HEK293T (cell line): Measurements from ENCODE around the gene SP100.

Experiments
- CTCF ChIA-PET: fragments of 350-600 bp; formaldehyde crosslinking; extraction: SDS; loops from one replicate; lab custom pipeline; 2021; ENCODE audit warnings: antibody characterized with exemption, inconsistent platforms; lab: Yijun Ruan, JAX
- POLR2A ChIA-PET: fragments of 350-600 bp; formaldehyde crosslinking; extraction: SDS; loops from one replicate; lab custom pipeline; 2020; ENCODE audit warnings: antibody characterized with exemption, inconsistent platforms; lab: Yijun Ruan, JAX
- DNase-seq: peaks from one replicate; pipeline ENCODE4 v3.0.0; 2012; ENCODE audit warnings: mixed read lengths; ENCODE audit errors: extremely low spot score
- ARNT ChIP-seq: fragments of 450-650 bp; IDR thresholded peaks from 2 replicates; pipeline ENCODE4 v1.6.1; 2017; ENCODE audit warnings: mild to moderate bottlenecking
- BHLHE40 ChIP-seq: fragments of 450-650 bp; IDR thresholded peaks from 2 replicates; pipeline ENCODE4 v1.6.1; 2016; ENCODE audit warnings: mild to moderate bottlenecking, moderate library complexity, borderline replicate concordance
- CTBP1 ChIP-seq: fragments of 450-650 bp; IDR thresholded peaks from 2 replicates; pipeline ENCODE4 v1.6.1; 2016; ENCODE audit warnings: borderline replicate concordance
- ELF4 ChIP-seq: fragments of 450-650 bp; IDR thresholded peaks from 2 replicates; pipeline ENCODE4 v1.6.1; 2017; ENCODE audit warnings: antibody characterized with exemption
- FOXA1 ChIP-seq: fragments of 450-650 bp; IDR thresholded peaks from 2 replicates; pipeline ENCODE4 v1.6.1; 2016; ENCODE audit warnings: mild to moderate bottlenecking
- FOXK2 ChIP-seq: fragments of 450-650 bp; IDR thresholded peaks from 2 replicates; pipeline ENCODE4 v1.6.1; 2016; ENCODE audit warnings: mild to moderate bottlenecking
- FOXM1 ChIP-seq: fragments of 450-650 bp; IDR thresholded peaks from 2 replicates; pipeline ENCODE4 v1.6.1; 2017; ENCODE audit warnings: mild to moderate bottlenecking, borderline replicate concordance
- HDGF ChIP-seq: fragments of 450-650 bp; IDR thresholded peaks from 2 replicates; pipeline ENCODE4 v1.6.1; 2017; ENCODE audit warnings: antibody characterized with exemption, borderline replicate concordance
- L3MBTL2 ChIP-seq: fragments of 450-650 bp; conservative IDR thresholded peaks from 2 replicates; pipeline ENCODE4 v1.6.1; 2016; ENCODE audit warnings: mild to moderate bottlenecking
- LEF1 ChIP-seq: fragments of 450-650 bp; IDR thresholded peaks from 2 replicates; pipeline ENCODE4 v1.6.1; 2017; ENCODE audit warnings: mild to moderate bottlenecking, borderline replicate concordance
- NFRKB ChIP-seq: fragments of 450-650 bp; IDR thresholded peaks from 2 replicates; pipeline ENCODE4 v1.6.1; 2016; ENCODE audit warnings: mild to moderate bottlenecking, moderate library complexity
- SP1 ChIP-seq: fragments of 450-650 bp; IDR thresholded peaks from 2 replicates; pipeline ENCODE4 v1.6.1; 2017
- SUZ12 ChIP-seq: fragments of 450-650 bp; IDR thresholded peaks from 2 replicates; pipeline ENCODE4 v1.6.1; 2016; ENCODE audit warnings: mild to moderate bottlenecking
- TARDBP ChIP-seq: fragments of 450-650 bp; IDR thresholded peaks from 2 replicates; pipeline ENCODE4 v1.6.1; 2016
- ZNF384 ChIP-seq: fragments of 450-650 bp; IDR thresholded peaks from 2 replicates; pipeline ENCODE4 v1.6.1; 2016
- TF ChIP-seq, protein P1 (sequence below): fragments of 450-650 bp; IDR thresholded peaks from 2 replicates; pipeline ENCODE4 v1.6.1; 2016

The SP100 gene

DNA sequence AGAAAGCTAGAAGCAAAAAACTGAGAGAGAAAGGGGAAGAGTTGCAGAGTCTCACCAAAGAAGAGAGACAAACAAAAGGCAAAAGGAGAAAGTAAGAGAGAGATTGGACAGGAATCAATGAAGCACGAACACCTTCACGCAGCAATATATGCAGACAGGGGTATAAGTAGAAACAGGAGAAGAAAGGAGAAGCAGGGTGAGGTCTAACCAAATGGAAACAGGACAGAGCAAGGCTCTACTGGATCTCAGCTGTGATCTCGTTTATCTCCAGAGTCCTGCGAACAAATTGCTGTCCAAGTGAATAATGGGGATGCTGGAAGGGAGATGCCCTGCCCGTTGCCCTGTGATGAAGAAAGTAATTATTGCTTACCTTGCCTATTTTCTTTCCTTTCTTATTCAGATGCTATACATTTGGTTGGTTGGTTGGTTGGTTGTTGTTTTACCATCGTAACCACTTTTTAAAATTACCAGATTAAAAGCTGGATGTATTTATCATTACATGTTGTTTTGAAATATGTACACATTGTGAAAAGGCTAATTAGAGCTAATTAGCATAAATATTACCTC is 34.0 kb downstream of the SP100 start:
- DNase-seq: no peak
- TF ChIP-seq, protein P1, sequence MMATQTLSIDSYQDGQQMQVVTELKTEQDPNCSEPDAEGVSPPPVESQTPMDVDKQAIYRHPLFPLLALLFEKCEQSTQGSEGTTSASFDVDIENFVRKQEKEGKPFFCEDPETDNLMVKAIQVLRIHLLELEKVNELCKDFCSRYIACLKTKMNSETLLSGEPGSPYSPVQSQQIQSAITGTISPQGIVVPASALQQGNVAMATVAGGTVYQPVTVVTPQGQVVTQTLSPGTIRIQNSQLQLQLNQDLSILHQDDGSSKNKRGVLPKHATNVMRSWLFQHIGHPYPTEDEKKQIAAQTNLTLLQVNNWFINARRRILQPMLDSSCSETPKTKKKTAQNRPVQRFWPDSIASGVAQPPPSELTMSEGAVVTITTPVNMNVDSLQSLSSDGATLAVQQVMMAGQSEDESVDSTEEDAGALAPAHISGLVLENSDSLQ: no peak
- TF ChIP-seq ELF4 (no peak), CTBP1 (no peak), SP1 (no peak), L3MBTL2 (no peak)
- ChIA-PET CTCF (no interaction called here), POLR2A (no interaction called here)

DNA sequence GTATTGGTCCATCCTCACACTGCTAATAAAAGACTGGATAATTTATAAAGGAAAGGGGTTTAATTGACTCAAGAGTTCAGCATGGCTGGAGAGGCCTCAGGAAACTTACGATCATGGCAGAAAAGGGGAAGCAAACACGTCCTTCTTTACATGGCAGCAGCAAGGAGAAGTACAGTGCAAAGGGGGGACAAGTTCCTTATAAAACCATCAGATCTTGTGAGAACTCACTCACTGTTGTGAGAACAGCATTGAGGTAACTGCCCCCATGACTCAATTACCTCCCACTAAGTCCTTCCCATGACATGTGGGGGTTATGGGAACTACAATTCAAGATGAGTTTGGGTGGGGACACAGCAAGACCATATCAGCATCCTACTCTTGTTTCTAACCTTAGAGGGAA is 37.0 kb downstream of the SP100 start:
- no peak for DNase-seq
- CTCF ChIA-PET: no interaction called here
- TF ChIP-seq ZNF384 (no peak), CTBP1 (no peak), FOXK2 (no peak), L3MBTL2 (no peak), ARNT (no peak), FOXA1 (no peak)
- POLR2A ChIA-PET: no interaction called here

DNA sequence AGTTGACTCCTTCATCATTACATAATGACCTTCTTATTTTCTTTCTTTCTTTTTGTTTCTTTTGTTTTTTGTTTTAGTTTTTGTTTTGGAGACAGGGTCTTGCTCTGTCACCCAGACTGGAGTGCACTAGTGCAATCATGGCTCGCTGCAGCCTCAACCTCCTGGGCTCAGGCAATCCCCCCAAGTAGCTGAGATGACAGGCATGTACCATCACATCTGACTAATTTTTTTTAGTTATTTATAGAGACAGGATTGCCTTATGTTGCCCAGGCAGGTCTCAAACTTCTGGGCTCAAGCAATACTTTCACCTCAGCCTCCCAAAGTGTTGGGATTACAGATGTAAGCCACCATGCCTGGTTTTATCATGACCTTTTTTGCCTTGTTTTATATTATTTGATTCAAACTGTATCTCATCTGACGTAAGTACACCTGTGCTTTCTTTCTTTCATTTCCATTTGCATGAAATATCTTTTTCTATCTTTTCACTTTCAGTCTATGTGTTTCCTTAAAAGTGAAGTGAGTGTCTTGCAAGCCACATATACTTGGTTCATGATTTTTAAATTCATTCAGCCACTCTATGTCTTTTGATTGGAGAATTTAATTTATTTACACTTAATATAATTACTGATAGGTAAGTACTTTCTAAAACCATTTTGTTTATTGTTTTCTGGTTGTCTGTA is 39.1 kb downstream of the SP100 start:
- CTCF ChIA-PET: no interaction called here
- POLR2A ChIA-PET: no interaction called here
- TF ChIP-seq, protein P1: no peak
- TF ChIP-seq FOXK2 (no peak), ARNT (no peak), TARDBP (no peak), L3MBTL2 (no peak), HDGF (no peak), NFRKB (no peak), FOXM1 (no peak), ELF4 (no peak), SUZ12 (no peak), BHLHE40 (no peak), ZNF384 (no peak), SP1 (no peak), FOXA1 (no peak), CTBP1 (no peak)
- no peak for DNase-seq

DNA sequence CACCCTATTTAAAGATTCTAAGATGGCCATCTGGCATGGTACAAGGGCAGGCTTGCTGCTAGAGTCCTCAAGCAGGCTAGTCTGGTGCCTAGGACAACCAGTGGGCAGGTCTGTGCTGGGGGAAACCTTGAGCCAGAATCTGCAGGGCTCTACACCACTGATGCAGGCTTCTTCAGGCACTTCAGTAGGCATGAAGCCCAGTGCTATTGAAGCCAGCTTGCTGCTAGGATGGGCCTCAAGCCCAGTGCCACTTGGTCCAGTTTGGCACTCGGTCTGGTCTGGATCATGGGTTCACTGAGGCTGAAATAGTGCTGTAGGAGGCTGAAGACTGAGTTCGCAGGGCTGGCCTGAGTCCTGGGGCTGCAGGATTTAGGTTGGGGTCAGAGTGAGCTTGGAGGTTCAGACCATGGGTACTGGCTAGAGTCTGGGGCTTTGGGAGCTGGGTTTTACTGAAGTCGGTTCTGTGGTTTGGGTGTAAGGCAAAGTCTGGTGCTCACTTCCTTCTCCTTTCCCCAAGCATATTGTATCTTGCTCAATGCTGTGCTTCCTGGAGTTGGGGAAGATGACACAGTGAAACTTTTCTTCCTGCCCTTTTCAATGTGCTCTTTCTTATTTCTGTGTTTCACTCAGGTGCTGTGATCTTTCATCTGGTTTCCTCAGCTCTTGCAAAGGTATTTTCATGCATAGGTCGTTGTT is 41.2 kb downstream of the SP100 start:
- POLR2A ChIA-PET: no interaction called here

DNA sequence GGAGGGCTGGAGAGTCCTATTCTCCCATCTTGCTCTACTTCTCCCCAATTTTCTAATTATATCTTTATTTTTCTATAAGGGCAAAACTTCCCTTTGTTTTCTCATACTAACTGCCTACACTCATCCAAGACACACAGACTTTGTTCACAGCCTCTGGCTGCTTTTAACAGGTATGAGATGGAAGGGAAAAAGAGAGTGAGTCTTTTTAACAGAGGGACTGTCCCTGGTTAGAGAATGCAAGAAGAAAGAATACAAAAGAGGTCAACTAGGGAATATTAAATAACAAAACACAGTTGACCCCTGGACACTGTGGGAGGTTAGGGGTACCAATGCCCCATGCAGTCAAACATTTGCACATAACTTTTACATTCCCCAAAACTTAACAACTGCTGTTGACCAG is 41.8 kb downstream of the SP100 start:
- TF ChIP-seq FOXK2: no peak
- no peak for TF ChIP-seq SP1
- no peak for TF ChIP-seq ARNT
- no peak for TF ChIP-seq CTBP1
- TF ChIP-seq FOXM1: no peak
- TF ChIP-seq HDGF: no peak
- TF ChIP-seq L3MBTL2: no peak
- TF ChIP-seq FOXA1: no peak
- TF ChIP-seq SUZ12: no peak
- TF ChIP-seq BHLHE40: no peak
- no peak for TF ChIP-seq LEF1
- TF ChIP-seq NFRKB: no peak
- TF ChIP-seq ELF4: no peak
- TF ChIP-seq, protein P1: no peak
- TF ChIP-seq TARDBP: no peak
- TF ChIP-seq ZNF384: no peak
- CTCF ChIA-PET: no interaction called here
- no peak for DNase-seq
- POLR2A ChIA-PET: no interaction called here

More for the DNA sequence above, 41.2 kb downstream of the SP100 start:
- TF ChIP-seq, protein P1: no peak
- no peak for TF ChIP-seq BHLHE40
- no peak for TF ChIP-seq SUZ12
- TF ChIP-seq CTBP1: no peak
- no peak for TF ChIP-seq TARDBP
- TF ChIP-seq L3MBTL2: no peak
- no peak for TF ChIP-seq HDGF
- no peak for TF ChIP-seq ARNT
- no peak for TF ChIP-seq ZNF384
- TF ChIP-seq FOXA1: no peak
- TF ChIP-seq LEF1: no peak
- TF ChIP-seq SP1: no peak
- TF ChIP-seq FOXK2: no peak
- no peak for TF ChIP-seq FOXM1
- TF ChIP-seq NFRKB: no peak
- CTCF ChIA-PET: no interaction called here
- no peak for DNase-seq
